ENCODE data around the gene PASK. TPM values are rescaled to one million over a fixed set of nuclear protein-coding genes. Genes with fewer than 3 reads are reported as not detected.

PASK gene
- total RNA-seq, 6 donors from 2014 or later, result 4.3 to 18.9 (median 13.8) TPM

DNA sequence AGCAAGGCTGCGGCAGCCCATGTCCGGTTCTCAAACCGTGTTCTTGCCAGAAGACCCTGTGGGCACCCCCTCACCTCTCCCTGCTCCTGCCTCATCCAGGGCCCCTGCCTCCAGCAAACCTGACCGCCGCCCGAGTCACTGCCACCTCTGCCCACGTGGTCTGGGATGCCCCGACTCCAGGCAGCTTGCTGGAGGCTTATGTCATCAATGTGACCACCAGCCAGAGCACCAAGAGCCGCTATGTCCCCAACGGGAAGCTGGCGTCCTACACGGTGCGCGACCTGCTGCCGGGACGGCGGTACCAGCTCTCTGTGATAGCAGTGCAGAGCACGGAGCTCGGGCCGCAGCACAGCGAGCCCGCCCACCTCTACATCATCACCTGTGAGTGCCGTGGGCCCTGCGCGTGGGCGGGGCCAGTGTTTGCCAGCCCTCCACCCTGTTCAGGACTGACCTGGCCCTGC is 79.4 kb downstream of the PASK start:
- no peaks in the 10 kb centered on the region for H3K4me1 ChIP-seq
- no peaks in the 10 kb centered on the region for H3K27me3 ChIP-seq
- DNase-seq, result peak in 1 of 2 donors; percentile 81
- H3K27ac ChIP-seq, result no peak overlapping the region
- 67 to 88% methylated on average over 7 to 26 of the region's 26 CpGs for WGBS, 2 donors
- ATAC-seq (ENCODE audit: low FRiP score in 2 of 2), result no peak
- TF ChIP-seq EP300 (IDR thresholded peaks at IDR 0.05), result no peak
- no peak for TF ChIP-seq POLR2A (IDR thresholded peaks at IDR 0.05)
- TF ChIP-seq, protein P1, sequence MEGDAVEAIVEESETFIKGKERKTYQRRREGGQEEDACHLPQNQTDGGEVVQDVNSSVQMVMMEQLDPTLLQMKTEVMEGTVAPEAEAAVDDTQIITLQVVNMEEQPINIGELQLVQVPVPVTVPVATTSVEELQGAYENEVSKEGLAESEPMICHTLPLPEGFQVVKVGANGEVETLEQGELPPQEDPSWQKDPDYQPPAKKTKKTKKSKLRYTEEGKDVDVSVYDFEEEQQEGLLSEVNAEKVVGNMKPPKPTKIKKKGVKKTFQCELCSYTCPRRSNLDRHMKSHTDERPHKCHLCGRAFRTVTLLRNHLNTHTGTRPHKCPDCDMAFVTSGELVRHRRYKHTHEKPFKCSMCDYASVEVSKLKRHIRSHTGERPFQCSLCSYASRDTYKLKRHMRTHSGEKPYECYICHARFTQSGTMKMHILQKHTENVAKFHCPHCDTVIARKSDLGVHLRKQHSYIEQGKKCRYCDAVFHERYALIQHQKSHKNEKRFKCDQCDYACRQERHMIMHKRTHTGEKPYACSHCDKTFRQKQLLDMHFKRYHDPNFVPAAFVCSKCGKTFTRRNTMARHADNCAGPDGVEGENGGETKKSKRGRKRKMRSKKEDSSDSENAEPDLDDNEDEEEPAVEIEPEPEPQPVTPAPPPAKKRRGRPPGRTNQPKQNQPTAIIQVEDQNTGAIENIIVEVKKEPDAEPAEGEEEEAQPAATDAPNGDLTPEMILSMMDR (IDR thresholded peaks at IDR 0.05), result no peak
- TF ChIP-seq POLR2AphosphoS5 (IDR thresholded peaks at IDR 0.05), result no peak
- H3K4me3 ChIP-seq, result no peak overlapping the region
- peaks cover 0 to 89% (median 41%) of the 10 kb centered on the region in 4 donors for H3K36me3 ChIP-seq
- no peaks in the 10 kb centered on the region for H3K9me3 ChIP-seq

- Histone ChIP-seq H3K36me3 (peaks cover 0 to 83% (median 39%) of the 10 kb centered on the region in 4 donors), H3K9me3 (no peaks in the 10 kb centered on the region), H3K4me3 (no peak overlapping the region), H3K4me1 (peaks cover 0 to 6% (median 0%) of the 10 kb centered on the region in 4 donors), H3K27ac (no peak overlapping the region), H3K27me3 (no peaks in the 10 kb centered on the region)
- DNase-seq (peak; percentile 15 to 72), ATAC-seq (ENCODE audit: low FRiP score in 2 of 2) (no peak)
- 90 to 93% methylated on average over 4 to 18 of the region's 28 CpGs for WGBS, 2 donors
- no peak for TF ChIP-seq EP300 (IDR thresholded peaks at IDR 0.05)
- no peak for TF ChIP-seq POLR2AphosphoS5 (IDR thresholded peaks at IDR 0.05)
- TF ChIP-seq, protein P1 (IDR thresholded peaks at IDR 0.05), result no peak
- no peak for TF ChIP-seq POLR2A (IDR thresholded peaks at IDR 0.05)
These were observed 80.1 kb downstream of the PASK start for GRCh38 chr2:241068942-241069810.

DNA sequence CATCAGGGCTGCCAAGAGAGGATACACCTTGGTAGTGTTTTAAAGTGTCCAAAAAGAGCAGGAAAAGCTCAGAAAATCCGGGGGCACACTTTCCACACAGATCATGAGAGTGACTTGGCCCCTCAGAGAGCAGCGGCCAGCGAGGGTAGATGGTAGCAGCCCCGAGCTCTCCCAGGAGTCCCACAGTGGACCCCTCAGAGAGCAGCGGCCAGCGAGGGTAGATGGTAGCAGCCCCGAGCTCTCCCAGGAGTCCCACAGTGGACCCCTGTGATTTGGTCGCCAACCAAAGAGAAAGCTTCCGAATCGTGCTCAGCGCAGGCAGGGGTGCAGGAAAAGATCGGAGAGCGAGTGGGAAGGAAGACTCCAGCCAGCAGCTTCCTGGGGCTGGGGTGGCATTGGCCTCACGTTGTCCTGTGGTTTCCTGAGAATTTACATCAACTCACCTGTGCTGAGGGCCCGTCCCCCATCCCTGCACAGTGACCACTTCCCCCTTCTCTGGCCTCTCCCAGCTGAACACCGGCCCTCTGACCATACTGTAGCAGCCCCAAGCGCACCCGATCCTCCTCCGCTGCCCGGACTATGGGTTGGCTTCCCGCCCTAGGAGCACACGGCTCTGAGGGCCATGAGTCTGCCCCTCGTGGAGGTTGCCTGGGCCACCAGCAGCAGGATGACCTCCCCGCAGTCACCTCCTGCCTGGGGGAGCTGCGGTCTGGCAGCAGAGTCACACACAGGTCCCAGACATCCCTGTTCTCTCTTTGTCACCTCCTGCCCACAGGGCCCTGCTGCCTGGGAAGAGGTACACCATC is 80.9 kb downstream of the PASK start:
- Histone ChIP-seq H3K4me3 (no peak overlapping the region), H3K27ac (no peak overlapping the region), H3K4me1 (peaks cover 0 to 15% (median 5%) of the 10 kb centered on the region in 4 donors), H3K36me3 (peaks cover 0 to 74% (median 38%) of the 10 kb centered on the region in 4 donors), H3K27me3 (no peaks in the 10 kb centered on the region), H3K9me3 (no peaks in the 10 kb centered on the region)
- TF ChIP-seq POLR2AphosphoS5 (IDR thresholded peaks at IDR 0.05) (no peak), EP300 (IDR thresholded peaks at IDR 0.05) (no peak), POLR2A (IDR thresholded peaks at IDR 0.05) (no peak)
- TF ChIP-seq, protein P1 (IDR thresholded peaks at IDR 0.05), result no peak
- DNase-seq (peak; percentile 17 to 46), ATAC-seq (ENCODE audit: low FRiP score in 2 of 2) (no peak)
- 89% methylated on average over 14 to 25 of the region's 25 CpGs for WGBS, 2 donors

GRCh38 chr2:241067501-241068135 is 81.7 kb downstream of the PASK start:
- no peaks in the 10 kb centered on the region for H3K9me3 ChIP-seq
- TF ChIP-seq POLR2A (IDR thresholded peaks at IDR 0.05), result no peak
- TF ChIP-seq, protein P1 (IDR thresholded peaks at IDR 0.05), result no peak
- no peak for TF ChIP-seq POLR2AphosphoS5 (IDR thresholded peaks at IDR 0.05)
- TF ChIP-seq EP300 (IDR thresholded peaks at IDR 0.05), result no peak
- H3K4me1 ChIP-seq, result peaks cover 0 to 22% (median 7%) of the 10 kb centered on the region in 4 donors
- no peaks in the 10 kb centered on the region for H3K27me3 ChIP-seq
- no peak overlapping the region for H3K4me3 ChIP-seq
- peaks cover 0 to 68% (median 37%) of the 10 kb centered on the region in 4 donors for H3K36me3 ChIP-seq
- no peak overlapping the region for H3K27ac ChIP-seq
- WGBS, 2 donors, result 93% methylated on average over 7 to 21 of the region's 21 CpGs
- DNase-seq (peak in 1 of 2 donors; percentile 67), ATAC-seq (ENCODE audit: low FRiP score in 2 of 2) (no peak)
